Measurements from ENCODE around the gene HMX1. TPM values are rescaled to one million over a fixed set of nuclear protein-coding genes. Genes with fewer than 3 reads are reported as not detected.

HMX1 gene
- total and polyA plus RNA-seq, 3 experiments from 2014 or later = not detected

DNA sequence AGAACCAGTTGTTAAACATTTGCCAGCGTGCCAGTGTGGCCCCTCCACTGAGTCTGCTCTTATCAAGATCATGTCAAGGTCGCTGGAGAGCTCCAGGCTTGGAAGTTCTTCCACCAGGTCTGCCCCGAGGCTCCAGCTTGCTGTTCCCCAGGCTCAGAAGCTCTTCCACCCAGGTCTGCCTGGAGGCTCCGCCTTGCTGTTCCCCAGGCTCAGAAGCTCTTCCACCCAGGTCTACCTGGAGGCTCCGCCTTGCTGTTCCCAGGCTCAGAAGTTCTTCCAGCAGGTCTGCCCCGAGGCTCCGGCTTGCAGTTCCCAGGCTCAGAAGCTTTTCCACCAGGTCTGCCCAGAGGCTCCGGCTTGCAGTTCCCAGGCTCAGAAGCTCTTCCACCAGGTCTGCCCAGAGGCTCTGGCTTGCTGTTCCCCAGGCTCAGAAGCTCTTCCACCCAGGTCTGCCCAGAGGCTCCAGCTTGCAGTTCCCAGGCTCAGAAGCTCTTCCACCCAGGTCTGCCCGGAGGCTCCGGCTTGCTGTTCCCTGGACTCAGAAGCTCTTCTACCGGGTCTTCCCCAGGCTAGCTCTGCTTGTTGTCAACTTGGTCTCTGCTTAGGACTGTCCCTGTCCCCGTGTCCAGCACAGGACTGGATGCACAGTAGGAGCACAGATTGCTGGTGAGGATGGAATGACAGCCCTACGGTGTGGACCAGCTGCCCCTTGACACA, 54.4 kb downstream of the HMX1 start:
- no peaks in the 10 kb centered on the region for H3K36me3 Mint-ChIP-seq
- no peak overlapping the region for H3K27ac Mint-ChIP-seq
- ChIA-PET CTCF (interaction anchor here (1.5 kb wide), 1 partner anchor 22 kb away, joined by 6 read pairs; no protein-coding TSS in a partner anchor), POLR2A (no interaction called here)
- Histone ChIP-seq H3K4me3 (ENCODE audit: low read length) (no peak overlapping the region), H3K36me3 (ENCODE audit: insufficient read depth, low read length) (no peaks in the 10 kb centered on the region), H3K9me3 (ENCODE audit: low read length) (no peaks in the 10 kb centered on the region), H3K27me3 (ENCODE audit: insufficient read depth, low read length, poor library complexity, severe bottlenecking) (no peaks in the 10 kb centered on the region), H3K4me1 (ENCODE audit: insufficient read depth, low read length) (no peaks in the 10 kb centered on the region), H3K27ac (ENCODE audit: low read depth, low read length) (no peak overlapping the region)
- no peaks in the 10 kb centered on the region for H3K4me1 Mint-ChIP-seq
- H3K9me3 Mint-ChIP-seq = peaks cover 0 to 2% (median 0%) of the 10 kb centered on the region in 5 donors
- peak in 1 of 5 donors; percentile 17 for DNase-seq
- H3K27me3 Mint-ChIP-seq = peaks cover 7 to 14% of the 10 kb centered on the region in 2 donors
- no peak overlapping the region for H3K4me3 Mint-ChIP-seq

Measured in CD8-positive, alpha-beta memory T cell (primary cell).